ENCODE results near the gene CYTH4.
A peak's percentile ranks its signal among the peaks of the same experiment; 100 is the strongest.

The CYTH4 gene

GRCh38 chr22:37273126-37273845, 9.0 kb upstream of the CYTH4 start:
- DNase-seq = no peak

GRCh38 chr22:37273846-37274225, 8.5 kb upstream of the CYTH4 start:
- DNase-seq = no peak

GRCh38 chr22:37274380-37274862, 7.9 kb upstream of the CYTH4 start:
- no peak for DNase-seq

GRCh38 chr22:37275134-37275533, 7.2 kb upstream of the CYTH4 start:
- no peak for DNase-seq

GRCh38 chr22:37275622-37276021, 6.7 kb upstream of the CYTH4 start:
- no peak for DNase-seq

GRCh38 chr22:37276776-37277175, 5.5 kb upstream of the CYTH4 start:
- DNase-seq = no peak

- no peak for DNase-seq
Observed at GRCh38 chr22:37277384-37277783, 4.9 kb upstream of the CYTH4 start.

GRCh38 chr22:37278261-37278660, 4.0 kb upstream of the CYTH4 start:
- no peak for DNase-seq

GRCh38 chr22:37279331-37280181, 2.8 kb upstream of the CYTH4 start:
- DNase-seq = no peak

GRCh38 chr22:37280718-37281117, 1.6 kb upstream of the CYTH4 start:
- no peak for DNase-seq

GRCh38 chr22:37281195-37281594, 1.1 kb upstream of the CYTH4 start:
- DNase-seq = no peak

- no peak for DNase-seq
Observed at GRCh38 chr22:37281646-37282384, 493 bp upstream of the CYTH4 start.

GRCh38 chr22:37283393-37283937, 1.2 kb downstream of the CYTH4 start:
- peak; percentile 49 for DNase-seq

GRCh38 chr22:37284126-37284804, 2.0 kb downstream of the CYTH4 start:
- no peak for DNase-seq

GRCh38 chr22:37284805-37285355, 2.6 kb downstream of the CYTH4 start:
- peak; percentile 39 for DNase-seq

- DNase-seq = no peak
Observed at GRCh38 chr22:37285937-37286336, 3.6 kb downstream of the CYTH4 start.

GRCh38 chr22:37287550-37287951, 5.2 kb downstream of the CYTH4 start:
- DNase-seq = no peak

GRCh38 chr22:37288521-37288920, 6.2 kb downstream of the CYTH4 start:
- DNase-seq = no peak

- no peak for DNase-seq
Observed at GRCh38 chr22:37289156-37289735, 6.9 kb downstream of the CYTH4 start.

- DNase-seq = no peak
Observed at GRCh38 chr22:37290737-37291136, 8.4 kb downstream of the CYTH4 start.

- DNase-seq = no peak
Observed at GRCh38 chr22:37291559-37292298, 9.4 kb downstream of the CYTH4 start.
